AG10803 (cell line): ENCODE results near the gene CLASP1.

Source experiments
- DNase-seq: peaks from one replicate; pipeline ENCODE4 v3.0.0; 2010; ENCODE audit warnings: low read depth
- H3K4me3 ChIP-seq: 2 replicates; pipeline ENCODE4 v1.5.1; 2011; ENCODE audit warnings: mild to moderate bottlenecking, low read length, control low read depth
- TF ChIP-seq, protein P1 (sequence below): conservative IDR thresholded peaks from 2 replicates; pipeline ENCODE4 v1.5.1; 2011; ENCODE audit warnings: mild to moderate bottlenecking, low read length, control low read depth, inconsistent platforms

The CLASP1 gene

DNA sequence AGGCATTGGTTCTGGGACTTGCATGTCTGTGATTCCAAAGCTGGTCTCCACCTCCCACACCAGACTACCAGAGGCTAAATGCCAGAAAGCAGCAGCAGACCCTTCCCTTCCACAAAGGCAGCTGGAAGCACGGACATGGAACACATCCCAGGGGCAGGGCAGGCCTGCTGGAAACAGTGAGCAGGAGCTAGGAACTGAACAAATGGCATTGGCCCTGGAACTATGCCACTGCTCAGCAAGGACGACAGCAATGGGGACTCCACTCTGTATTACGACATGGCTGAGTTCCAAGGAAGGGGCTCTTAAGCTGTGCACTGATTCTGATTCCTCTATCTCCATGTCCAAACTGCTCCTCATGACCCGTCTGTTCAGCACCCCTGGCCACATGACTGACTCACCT lies 286.5 kb downstream of the CLASP1 start:
- DNase-seq, result no peak
- H3K4me3 ChIP-seq, result no peak overlapping the region

DNA sequence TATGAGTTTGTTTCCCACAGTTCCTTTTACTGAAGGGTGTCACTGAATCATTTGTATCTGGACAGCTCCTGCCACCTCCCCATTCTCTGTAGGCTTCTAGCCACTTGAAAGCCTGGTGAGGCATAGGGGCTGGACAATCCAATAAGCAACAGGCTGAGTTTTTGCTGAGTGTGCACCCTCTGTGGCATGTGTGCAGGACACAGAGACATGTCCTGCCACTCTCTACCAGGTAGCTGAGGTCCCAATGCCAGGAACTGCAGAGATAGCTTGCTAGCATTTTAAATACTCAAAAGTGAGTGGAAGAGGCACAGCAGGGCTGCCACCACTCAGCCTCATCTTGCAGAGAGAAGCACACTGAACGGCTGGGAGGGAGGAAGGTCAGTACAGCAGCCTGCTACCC lies 287.0 kb downstream of the CLASP1 start:
- DNase-seq, result no peak

More for the DNA sequence above, 286.5 kb downstream of the CLASP1 start:
- TF ChIP-seq, protein P1, sequence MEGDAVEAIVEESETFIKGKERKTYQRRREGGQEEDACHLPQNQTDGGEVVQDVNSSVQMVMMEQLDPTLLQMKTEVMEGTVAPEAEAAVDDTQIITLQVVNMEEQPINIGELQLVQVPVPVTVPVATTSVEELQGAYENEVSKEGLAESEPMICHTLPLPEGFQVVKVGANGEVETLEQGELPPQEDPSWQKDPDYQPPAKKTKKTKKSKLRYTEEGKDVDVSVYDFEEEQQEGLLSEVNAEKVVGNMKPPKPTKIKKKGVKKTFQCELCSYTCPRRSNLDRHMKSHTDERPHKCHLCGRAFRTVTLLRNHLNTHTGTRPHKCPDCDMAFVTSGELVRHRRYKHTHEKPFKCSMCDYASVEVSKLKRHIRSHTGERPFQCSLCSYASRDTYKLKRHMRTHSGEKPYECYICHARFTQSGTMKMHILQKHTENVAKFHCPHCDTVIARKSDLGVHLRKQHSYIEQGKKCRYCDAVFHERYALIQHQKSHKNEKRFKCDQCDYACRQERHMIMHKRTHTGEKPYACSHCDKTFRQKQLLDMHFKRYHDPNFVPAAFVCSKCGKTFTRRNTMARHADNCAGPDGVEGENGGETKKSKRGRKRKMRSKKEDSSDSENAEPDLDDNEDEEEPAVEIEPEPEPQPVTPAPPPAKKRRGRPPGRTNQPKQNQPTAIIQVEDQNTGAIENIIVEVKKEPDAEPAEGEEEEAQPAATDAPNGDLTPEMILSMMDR, result no peak

DNA sequence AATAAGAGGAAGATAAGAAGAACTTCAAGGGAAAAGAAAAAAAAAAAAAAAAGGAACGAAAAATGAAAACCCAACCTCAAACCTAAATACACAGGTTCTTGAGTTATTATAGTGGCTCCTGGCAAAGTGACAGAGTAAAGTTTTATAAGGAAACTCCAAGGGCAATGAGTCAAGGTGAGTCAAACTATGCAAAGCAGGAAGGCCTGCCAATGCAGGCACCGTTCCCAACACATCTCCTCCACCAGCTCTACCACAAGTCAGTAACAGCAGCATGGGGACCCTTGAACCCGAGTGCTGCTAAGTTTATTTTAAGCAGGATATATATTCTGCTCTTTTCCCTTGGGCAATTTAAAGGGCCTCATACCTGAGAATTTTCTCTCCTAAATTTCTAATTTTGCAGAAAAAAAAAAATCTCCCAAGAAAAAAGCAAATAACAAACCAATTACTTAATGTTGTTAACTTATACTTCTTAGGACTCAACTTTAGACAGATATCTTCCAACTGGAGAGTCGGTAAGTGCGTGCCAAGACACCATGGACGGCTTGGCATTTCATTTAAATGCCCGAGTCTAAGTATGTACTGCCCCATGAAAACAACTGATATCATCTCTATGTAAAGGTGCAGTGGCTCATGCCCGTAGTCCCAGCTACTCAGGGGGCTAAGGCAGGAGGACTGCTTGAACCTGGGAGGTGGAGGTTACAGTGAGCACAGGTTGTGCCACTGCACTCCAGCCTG lies 288.5 kb downstream of the CLASP1 start:
- TF ChIP-seq, protein P1, result no peak
- DNase-seq, result peak; percentile 70
- no peak overlapping the region for H3K4me3 ChIP-seq

More for the DNA sequence above, 287.0 kb downstream of the CLASP1 start:
- H3K4me3 ChIP-seq, result no peak overlapping the region
- TF ChIP-seq, protein P1, result no peak

DNA sequence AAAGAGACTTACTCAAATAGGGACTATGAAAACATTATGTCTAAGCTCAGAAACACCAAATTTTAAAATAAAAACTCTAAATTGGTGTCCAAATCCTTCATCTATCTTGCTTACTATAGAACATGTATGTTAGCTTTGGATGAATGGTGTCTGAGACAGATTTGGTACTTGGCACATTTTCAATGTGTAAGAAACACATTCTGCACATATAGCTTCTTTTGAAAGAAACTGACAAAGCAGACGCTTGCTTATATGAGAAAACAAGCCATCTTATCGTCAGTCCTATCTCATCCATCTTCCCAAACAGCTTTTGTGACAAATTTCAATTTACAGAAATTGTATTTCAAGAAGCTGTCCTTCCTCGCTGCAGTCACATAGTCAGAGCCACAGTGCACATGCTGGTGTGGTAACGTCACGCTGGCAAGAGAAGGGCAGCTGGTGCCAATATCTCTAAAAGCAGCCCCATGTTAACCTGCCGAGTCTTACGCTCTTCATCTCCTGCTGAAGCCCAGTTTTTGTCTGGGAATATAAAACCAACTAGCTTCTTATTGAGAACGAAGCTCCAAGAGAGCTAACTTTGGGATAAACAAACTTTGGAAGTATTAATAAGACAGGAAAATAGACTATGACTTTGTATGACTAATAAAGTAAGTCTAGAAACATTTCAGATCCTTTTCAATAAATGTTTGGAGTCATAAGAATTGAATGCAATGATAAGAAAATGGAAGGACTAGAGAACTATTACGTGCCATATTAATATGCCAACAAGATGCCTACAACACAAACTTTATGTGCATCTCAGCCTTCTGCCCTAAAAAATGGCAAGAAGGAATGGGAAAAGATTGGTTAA lies 289.3 kb downstream of the CLASP1 start:
- no peak for DNase-seq
- TF ChIP-seq, protein P1, result no peak
- H3K4me3 ChIP-seq, result no peak overlapping the region

DNA sequence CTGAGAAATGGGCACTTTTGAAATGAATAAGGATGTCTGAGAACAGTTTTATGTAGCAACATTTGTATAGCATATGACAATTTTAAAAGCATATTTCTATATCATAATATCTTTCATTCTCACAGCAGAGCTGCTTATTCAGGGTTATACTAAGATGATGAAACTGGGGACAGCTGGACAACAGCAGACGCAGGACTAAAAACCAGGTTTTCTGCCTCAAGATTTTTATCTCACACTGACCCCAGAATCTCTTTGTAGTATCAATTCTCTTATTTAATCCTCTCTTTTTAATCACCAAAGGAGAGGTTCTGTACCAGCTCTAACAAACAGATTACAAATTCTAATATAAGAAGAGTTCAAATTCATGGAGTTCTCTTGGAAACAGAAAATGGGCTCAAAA lies 290.1 kb downstream of the CLASP1 start:
- DNase-seq, result no peak
- H3K4me3 ChIP-seq, result no peak overlapping the region
- TF ChIP-seq, protein P1, result no peak

DNA sequence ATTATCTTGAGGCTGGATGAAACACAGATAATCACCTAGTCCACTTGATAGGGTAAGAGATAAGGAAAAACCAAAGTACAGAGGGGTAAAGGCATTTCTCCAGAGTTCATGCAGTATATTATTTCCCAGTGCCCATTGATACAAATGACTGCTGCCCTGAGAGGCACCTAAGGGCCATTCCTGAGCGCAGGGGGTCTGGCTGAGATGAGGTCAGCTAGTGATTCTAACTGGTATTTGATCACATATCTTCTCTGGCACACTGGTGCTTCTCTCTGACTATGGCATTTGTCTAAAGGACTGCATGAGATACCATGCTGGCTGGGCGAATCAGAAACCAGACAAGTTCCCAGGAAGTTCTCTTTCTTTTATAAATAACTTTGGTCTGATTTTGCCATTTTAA lies 291.0 kb downstream of the CLASP1 start:
- H3K4me3 ChIP-seq, result no peak overlapping the region
- TF ChIP-seq, protein P1, result no peak
- no peak for DNase-seq
